GM19043 (cell line): ENCODE measurements around the gene TEX51.
A peak's percentile ranks its signal among the peaks of the same experiment; 100 is the strongest.

Experiments used
- ATAC-seq: cut with Tn5 transposase; IDR thresholded peaks from one replicate; pipeline ENCODE4 v1.9.1; 2021; ENCODE audit warnings: low read depth; ENCODE audit not compliant: unreplicated experiment

The TEX51 gene

GRCh38 chr2:126877861-126878565 is 20.7 kb upstream of the TEX51 start:
- no peak for ATAC-seq

GRCh38 chr2:126878601-126879000 is 20.1 kb upstream of the TEX51 start:
- ATAC-seq, result no peak

- no peak for ATAC-seq
Observed at GRCh38 chr2:126879348-126880298, 19.1 kb upstream of the TEX51 start.

- ATAC-seq, result no peak
Observed at GRCh38 chr2:126880324-126880723, 18.4 kb upstream of the TEX51 start.

GRCh38 chr2:126880817-126881216 is 17.9 kb upstream of the TEX51 start:
- ATAC-seq, result no peak

GRCh38 chr2:126881591-126881990 is 17.1 kb upstream of the TEX51 start:
- no peak for ATAC-seq

GRCh38 chr2:126882181-126882580 is 16.5 kb upstream of the TEX51 start:
- ATAC-seq, result no peak

GRCh38 chr2:126882736-126883665 is 15.7 kb upstream of the TEX51 start:
- ATAC-seq, result no peak

GRCh38 chr2:126883666-126884040 is 15.0 kb upstream of the TEX51 start:
- ATAC-seq, result no peak

- ATAC-seq, result no peak
Observed at GRCh38 chr2:126884861-126885750, 13.6 kb upstream of the TEX51 start.

GRCh38 chr2:126885751-126886210 is 12.9 kb upstream of the TEX51 start:
- ATAC-seq, result no peak

- peak; percentile 84 for ATAC-seq
Observed at GRCh38 chr2:126886211-126886915, 12.3 kb upstream of the TEX51 start.

- no peak for ATAC-seq
Observed at GRCh38 chr2:126886916-126887280, 11.8 kb upstream of the TEX51 start.

GRCh38 chr2:126887506-126887905 is 11.2 kb upstream of the TEX51 start:
- no peak for ATAC-seq

- no peak for ATAC-seq
Observed at GRCh38 chr2:126888046-126888445, 10.6 kb upstream of the TEX51 start.

GRCh38 chr2:126889071-126889470 is 9.6 kb upstream of the TEX51 start:
- ATAC-seq, result no peak

- no peak for ATAC-seq
Observed at GRCh38 chr2:126889496-126890135, 9.1 kb upstream of the TEX51 start.

- no peak for ATAC-seq
Observed at GRCh38 chr2:126890136-126890510, 8.6 kb upstream of the TEX51 start.
